ENCODE data around the gene INA. TPM values are rescaled to one million over a fixed set of nuclear protein-coding genes. Genes with fewer than 3 reads are reported as not detected.
A peak's percentile ranks its signal among the peaks of the same experiment; 100 is the strongest.

Gene INA
- total RNA-seq, 1 donor from 2014 or later = not detected

- ATAC-seq = no peak
- DNase-seq (ENCODE audit: low spot score) = no peak
- intact Hi-C loops (cut with DNase I) = no loop called here
Measured at GRCh38 chr10:103262229-103262628, 14.7 kb upstream of the INA start.

GRCh38 chr10:103265717-103266329 is 11.1 kb upstream of the INA start:
- ATAC-seq = no peak
- DNase-seq (ENCODE audit: low spot score) = peak; percentile 76
- intact Hi-C loops (cut with DNase I) = no loop called here

GRCh38 chr10:103273041-103273441 is 3.9 kb upstream of the INA start:
- intact Hi-C loops (cut with DNase I) = no loop called here
- no peak for DNase-seq (ENCODE audit: low spot score)
- ATAC-seq = peak; percentile 22

GRCh38 chr10:103276251-103276895 is 565 bp upstream of the INA start:
- ATAC-seq (no peak), DNase-seq (ENCODE audit: low spot score) (no peak)
- intact Hi-C loops (cut with DNase I) = no loop called here

- intact Hi-C loops (cut with DNase I) = no loop called here
- DNase-seq (ENCODE audit: low spot score) (no peak), ATAC-seq (no peak)
Measured at GRCh38 chr10:103277713-103278536, 987 bp downstream of the INA start.

GRCh38 chr10:103278537-103278823 is 1.5 kb downstream of the INA start:
- ATAC-seq (no peak), DNase-seq (ENCODE audit: low spot score) (no peak)
- intact Hi-C loops (cut with DNase I) = no loop called here

GRCh38 chr10:103278862-103279298 is 1.9 kb downstream of the INA start:
- intact Hi-C loops (cut with DNase I) = no loop called here
- DNase-seq (ENCODE audit: low spot score) (peak; percentile 73), ATAC-seq (no peak)

GRCh38 chr10:103280031-103280430 is 3.1 kb downstream of the INA start:
- ATAC-seq (no peak), DNase-seq (ENCODE audit: low spot score) (no peak)
- intact Hi-C loops (cut with DNase I) = no loop called here

GRCh38 chr10:103280506-103280905 is 3.6 kb downstream of the INA start:
- ATAC-seq (no peak), DNase-seq (ENCODE audit: low spot score) (no peak)
- intact Hi-C loops (cut with DNase I) = no loop called here

- DNase-seq (ENCODE audit: low spot score) = no peak
- intact Hi-C loops (cut with DNase I) = no loop called here
Measured at GRCh38 chr10:103281753-103282152, 4.8 kb downstream of the INA start.

GRCh38 chr10:103282961-103283360 is 6.0 kb downstream of the INA start:
- DNase-seq (ENCODE audit: low spot score) = no peak
- intact Hi-C loops (cut with DNase I) = no loop called here
- no peak for ATAC-seq

More at GRCh38 chr10:103281753-103282152, 4.8 kb downstream of the INA start:
- ATAC-seq = no peak

GRCh38 chr10:103284170-103284569 is 7.2 kb downstream of the INA start:
- ATAC-seq (no peak), DNase-seq (ENCODE audit: low spot score) (no peak)
- intact Hi-C loops (cut with DNase I) = no loop called here

GRCh38 chr10:103287992-103288391 is 11.1 kb downstream of the INA start:
- intact Hi-C loops (cut with DNase I) = no loop called here
- no peak for DNase-seq (ENCODE audit: low spot score)
- ATAC-seq = no peak

- no peak for DNase-seq (ENCODE audit: low spot score)
- ATAC-seq = no peak
- intact Hi-C loops (cut with DNase I) = no loop called here
Measured at GRCh38 chr10:103291588-103291987, 14.7 kb downstream of the INA start.

GRCh38 chr10:103295374-103296015 is 18.6 kb downstream of the INA start:
- intact Hi-C loops (cut with DNase I) = no loop called here
- DNase-seq (ENCODE audit: low spot score) = no peak
- no peak for ATAC-seq

GRCh38 chr10:103307594-103307993 is 30.7 kb downstream of the INA start:
- ATAC-seq = no peak

GRCh38 chr10:103310197-103310596 is 33.3 kb downstream of the INA start:
- DNase-seq (ENCODE audit: low spot score) = no peak
- no peak for ATAC-seq
- intact Hi-C loops (cut with DNase I) = no loop called here

More at GRCh38 chr10:103307594-103307993, 30.7 kb downstream of the INA start:
- intact Hi-C loops (cut with DNase I) = no loop called here
- no peak for DNase-seq (ENCODE audit: low spot score)

GRCh38 chr10:103316087-103316486 is 39.1 kb downstream of the INA start:
- intact Hi-C loops (cut with DNase I) = no loop called here
- ATAC-seq (no peak), DNase-seq (ENCODE audit: low spot score) (no peak)

- DNase-seq (ENCODE audit: low spot score) (peak; percentile 7), ATAC-seq (no peak)
- intact Hi-C loops (cut with DNase I) = no loop called here
Measured at GRCh38 chr10:103327906-103328305, 51.0 kb downstream of the INA start.

Measured in sciatic nerve (tissue), 2 donors.